ENCODE measurements around the gene PPP2R5C.

PPP2R5C gene

GRCh38 chr14:101950100-101950499 lies 188.6 kb downstream of the PPP2R5C start:
- no peak for DNase-seq (ENCODE audit: low spot score)

DNA sequence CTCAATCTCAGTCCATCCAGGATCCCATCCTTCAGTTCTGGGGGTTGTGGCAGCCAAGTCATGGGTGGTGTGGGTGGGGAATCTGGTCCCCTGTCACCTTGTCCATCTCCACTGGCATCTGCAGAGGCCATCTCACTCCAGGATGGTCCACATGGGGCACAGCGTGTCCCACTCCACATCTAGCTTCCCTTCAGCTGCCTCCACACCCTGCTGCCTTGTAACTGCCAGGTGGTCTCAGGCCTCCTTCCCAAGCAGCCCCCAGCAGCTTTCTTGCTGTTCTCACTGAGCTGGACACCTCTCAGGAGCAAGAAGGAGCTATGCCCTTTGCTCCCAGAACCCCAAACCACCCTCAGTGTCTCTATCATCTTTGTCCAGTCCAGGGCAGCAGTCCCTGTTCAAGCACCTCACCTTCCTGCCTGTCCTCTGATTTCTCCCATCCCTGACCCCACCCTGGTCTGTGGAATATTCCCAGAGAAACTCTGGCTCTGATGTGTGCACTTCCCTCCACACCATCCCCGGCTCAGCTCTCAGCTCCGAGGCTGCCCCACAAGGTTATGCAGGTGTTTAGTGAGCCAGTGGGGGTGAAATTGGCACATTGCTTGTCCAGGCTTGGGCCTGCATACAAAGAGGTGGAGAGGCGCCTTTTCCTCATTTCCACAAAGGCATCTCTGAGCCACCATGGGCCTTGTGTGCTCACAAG lies 189.2 kb downstream of the PPP2R5C start:
- DNase-seq (ENCODE audit: low spot score) = no peak

DNA sequence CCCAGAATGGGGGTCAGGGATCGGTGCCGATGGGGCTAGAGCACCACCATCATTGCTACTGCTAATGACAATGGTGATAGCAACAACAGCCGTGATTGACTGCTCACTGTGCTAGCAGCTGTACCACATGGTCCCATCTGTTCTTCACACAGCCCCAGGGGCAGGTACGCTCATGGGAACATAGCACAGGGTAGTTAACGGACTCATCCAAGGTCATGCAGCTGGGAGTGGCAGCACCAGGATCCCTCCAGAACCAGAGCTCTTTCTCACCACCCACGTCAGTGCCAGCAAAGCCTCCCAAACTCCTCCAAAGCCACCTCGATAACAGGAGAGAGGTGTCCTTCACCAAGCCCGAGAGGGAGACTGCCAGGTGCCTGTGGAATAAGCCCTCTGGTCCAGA lies 191.6 kb downstream of the PPP2R5C start:
- no peak for DNase-seq (ENCODE audit: low spot score)

DNA sequence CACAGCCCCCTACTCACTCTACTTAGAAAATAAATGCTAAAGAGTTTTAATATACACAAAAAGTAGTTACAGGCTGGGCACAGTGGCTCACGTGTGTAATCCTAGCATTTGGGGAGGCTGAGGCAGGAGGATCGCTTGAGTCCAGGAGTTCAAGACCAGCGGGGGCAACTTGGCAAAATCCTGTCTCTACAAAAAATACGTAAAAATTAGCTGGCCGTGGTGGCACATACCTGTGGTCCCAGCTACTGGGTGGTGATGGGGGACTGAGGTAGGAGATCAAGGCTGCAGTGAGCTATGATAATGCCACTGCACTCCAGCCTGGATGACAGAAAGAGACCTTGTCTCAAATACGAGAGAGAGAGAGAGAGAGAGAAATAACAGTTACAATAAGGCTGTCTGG lies 193.0 kb downstream of the PPP2R5C start:
- no peak for DNase-seq (ENCODE audit: low spot score)

DNA sequence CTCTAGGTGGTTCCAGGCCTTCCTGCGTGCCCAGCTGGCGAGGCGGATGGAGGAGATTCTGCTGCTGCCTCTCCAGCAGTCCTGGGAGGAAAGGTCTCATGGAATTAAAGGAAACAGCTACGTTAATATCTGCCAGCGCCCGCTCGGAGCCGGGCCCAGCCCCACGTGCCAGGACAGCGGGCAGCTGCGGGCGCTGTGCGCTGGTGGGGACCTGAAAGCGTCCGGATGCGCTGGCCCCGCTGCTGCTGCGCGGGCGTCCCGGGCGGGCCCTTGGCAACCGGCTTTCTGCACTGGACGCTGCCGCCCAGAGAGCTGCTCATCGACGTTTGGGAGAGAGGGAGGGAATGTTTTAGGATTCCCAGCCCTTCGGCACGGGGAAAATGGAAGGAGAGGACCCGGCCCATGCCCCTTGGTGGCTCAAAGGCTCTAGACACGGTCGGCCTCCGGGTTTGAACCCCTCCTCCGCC lies 194.2 kb downstream of the PPP2R5C start:
- no peak for DNase-seq (ENCODE audit: low spot score)

- DNase-seq (ENCODE audit: low spot score) = no peak
These were observed 194.8 kb downstream of the PPP2R5C start for GRCh38 chr14:101956179-101956885.

GRCh38 chr14:101957406-101958234 lies 196.1 kb downstream of the PPP2R5C start:
- no peak for DNase-seq (ENCODE audit: low spot score)

DNA sequence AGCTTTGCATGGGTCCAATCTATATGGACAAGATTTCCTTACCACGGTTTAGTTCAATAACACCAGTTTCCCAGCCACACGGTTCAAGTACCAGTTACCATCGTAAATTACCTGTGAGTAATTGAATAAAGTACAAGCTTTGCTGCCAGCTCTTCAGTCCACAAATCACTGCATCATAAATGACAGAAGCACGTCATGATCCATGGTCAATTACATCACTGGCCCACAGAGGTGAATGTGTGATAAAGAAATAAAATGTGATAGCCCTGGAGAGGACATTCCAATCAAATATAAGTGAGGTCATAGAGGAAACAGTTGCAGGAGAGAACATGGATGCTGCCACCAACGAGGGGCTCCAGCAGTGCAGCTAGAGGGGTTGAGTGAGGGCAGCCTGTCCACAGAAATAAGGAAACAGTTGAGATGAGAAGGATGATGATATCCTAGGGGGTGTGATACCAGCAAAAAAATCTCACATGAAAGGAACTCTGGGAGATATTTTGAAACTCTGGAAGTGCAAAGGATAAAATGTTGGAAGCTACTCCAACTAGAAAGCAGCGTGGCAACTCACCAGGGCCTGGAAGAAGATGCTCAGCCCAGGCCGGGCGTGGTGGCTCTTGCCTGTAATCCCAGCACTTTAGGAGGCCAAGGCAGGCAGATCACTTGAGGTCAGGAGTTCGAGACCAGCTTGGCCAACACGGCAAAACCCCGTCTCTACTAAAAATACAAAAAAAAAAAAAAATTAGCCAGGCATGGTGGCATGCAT lies 197.1 kb downstream of the PPP2R5C start:
- no peak for DNase-seq (ENCODE audit: low spot score)

GRCh38 chr14:101959277-101959676 lies 197.8 kb downstream of the PPP2R5C start:
- no peak for DNase-seq (ENCODE audit: low spot score)

GRCh38 chr14:101960225-101960624 lies 198.7 kb downstream of the PPP2R5C start:
- DNase-seq (ENCODE audit: low spot score) = no peak

- DNase-seq (ENCODE audit: low spot score) = peak; percentile 84
These were observed 199.7 kb downstream of the PPP2R5C start for GRCh38 chr14:101961011-101961721.

DNA sequence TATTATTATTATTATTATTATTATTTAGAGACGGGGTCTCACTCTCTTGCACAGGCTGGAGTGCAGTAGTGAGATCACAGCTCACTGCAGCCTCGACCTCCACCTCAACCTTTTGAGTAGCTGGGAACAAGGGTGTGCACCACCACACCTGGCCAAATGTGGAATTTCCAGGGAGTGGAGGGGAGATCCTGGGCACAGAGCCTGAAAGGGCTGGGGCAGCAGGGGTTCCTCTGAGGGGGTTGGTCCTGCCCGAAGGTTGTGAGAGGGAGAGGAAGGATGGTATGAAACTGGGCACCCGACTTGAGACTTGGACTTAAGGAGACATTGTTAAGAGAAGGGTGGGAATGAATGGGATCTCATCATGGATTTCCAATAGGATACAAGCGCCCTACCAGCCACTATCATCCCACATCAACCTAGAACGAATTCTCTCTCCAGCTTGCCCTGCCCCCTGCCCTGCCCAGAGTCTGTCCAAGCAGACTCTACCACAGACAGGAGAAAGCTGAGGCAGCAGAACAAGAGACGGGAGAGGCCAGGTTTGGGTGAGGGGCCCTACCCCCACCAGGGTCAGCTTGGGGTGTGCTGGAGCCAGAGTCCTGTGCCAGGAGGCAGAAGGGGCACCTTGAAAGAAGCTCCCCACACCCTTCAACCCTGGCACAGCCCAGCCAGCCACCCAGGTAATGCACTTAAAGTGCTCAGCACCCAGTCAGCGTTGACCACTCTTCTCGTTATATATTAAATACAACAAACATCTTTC lies 200.4 kb downstream of the PPP2R5C start:
- no peak for DNase-seq (ENCODE audit: low spot score)

DNA sequence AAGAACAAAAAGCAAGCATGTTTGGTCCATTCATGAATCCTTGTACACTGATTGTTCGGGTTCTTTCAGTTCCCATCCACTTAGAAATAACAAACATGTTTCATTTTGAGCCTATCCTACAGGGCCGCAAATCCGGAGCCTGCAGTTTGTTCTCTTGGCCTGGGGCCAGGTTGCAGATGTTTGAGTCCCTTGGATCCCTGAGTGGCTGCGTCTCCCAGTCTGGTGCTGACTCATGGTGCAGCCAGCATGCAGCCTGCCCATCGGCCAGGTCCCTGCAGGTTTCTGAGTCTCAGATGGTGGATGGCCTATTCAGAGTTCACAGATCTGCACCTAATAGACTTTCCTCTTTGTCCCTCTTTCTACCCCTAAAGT lies 201.0 kb downstream of the PPP2R5C start:
- no peak for DNase-seq (ENCODE audit: low spot score)

GRCh38 chr14:101963052-101963451 lies 201.5 kb downstream of the PPP2R5C start:
- DNase-seq (ENCODE audit: low spot score) = no peak

DNA sequence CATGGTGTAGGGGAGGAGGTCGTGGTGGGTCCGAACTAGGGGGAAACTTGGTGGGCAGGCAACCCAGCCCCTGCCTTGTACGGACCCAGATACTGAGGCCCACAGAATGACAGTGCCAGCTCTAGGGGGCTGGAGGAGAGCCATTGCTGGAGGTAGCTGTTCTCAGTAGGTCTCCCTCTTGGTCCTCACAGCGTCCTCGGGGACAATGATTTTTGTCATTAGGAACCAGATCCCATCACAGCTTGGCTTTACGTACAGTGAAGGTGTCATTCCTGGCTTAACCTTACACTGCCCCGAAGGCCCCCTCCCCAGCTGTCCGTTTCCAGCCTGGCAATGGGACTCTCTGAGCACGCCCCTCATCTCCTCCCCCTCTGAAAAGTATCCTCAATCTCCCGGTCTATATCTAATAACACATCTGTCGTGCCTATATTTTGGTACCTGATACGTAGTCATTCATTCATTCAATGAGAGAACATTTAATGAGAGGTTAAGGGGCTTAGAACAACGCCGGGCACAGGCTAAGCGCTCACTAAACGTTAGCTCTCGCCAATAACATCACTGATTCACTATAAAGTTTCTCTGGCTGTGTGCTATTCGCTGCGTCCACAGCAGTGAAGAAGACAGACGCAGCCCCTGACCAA lies 202.3 kb downstream of the PPP2R5C start:
- no peak for DNase-seq (ENCODE audit: low spot score)

- peak; percentile 95 for DNase-seq (ENCODE audit: low spot score)
These were observed 203.0 kb downstream of the PPP2R5C start, which contains the start of gene DYNC1H1 for GRCh38 chr14:101964297-101965180. Gene DYNC1H1 (plus strand): TSS chr14:101964573. CDS start chr14:101964692, 119 bp downstream.

DNA sequence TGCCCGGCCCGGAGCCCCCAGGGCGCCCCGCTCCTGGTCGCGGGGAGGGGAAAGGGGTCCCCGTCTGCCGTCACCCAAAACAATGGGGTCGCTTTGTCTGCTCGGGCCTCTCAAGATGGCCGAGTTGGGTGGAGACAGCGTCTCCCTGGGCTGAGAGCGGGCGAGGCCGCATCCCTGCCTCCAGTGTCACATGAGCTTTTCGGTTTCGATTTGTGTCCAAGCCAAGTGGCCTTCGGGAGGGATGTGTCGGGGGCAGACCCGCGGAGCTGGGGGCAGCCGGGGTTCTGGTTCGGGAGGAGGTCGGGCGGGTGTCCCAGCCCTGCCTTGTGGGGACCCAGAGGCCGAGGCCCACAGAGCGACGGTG lies 203.7 kb downstream of the PPP2R5C start:
- peak; percentile 78 for DNase-seq (ENCODE audit: low spot score)

DNA sequence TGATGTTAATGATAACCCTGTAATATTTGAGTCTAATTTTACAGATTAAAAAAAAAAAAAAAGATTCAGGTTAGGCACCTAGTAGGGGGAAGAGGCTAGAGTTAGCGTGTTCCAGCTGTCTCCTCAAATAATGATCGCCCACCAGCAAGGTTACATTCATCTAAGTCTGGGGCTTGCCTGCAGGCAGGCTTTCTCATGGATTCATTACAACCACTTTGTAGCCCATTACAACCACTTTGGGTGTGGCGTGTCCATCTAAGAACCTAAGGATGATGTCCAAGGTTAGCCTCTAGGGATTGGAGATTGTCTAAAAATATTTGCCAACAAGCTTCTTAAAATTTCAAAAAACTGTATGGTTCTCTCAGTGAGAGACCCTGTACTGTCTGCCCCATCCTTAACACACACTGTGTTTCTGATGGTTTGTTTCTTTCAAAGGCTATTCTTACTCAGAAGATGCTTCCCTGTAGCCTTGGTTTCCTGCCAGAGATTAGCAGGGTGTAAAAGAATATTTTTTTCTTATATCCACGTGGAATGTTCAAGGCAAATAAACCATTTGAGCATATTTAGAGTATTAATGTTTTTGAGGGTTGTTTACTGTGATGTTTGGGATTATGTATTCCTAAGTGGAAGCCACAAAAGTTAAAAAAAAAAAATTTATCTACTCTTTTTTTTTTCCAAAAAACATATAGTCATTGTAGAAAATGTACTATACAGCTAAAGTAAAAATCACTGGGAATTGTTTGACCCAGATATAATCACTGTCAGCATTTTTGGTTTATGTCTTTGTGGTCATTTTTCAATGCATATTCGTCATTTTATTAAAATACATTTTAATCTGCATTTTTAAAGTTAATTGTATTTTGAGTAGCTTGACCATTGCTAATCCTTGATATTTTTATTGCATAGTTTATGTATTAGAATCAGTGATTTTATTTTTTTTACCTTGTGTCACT lies 204.5 kb downstream of the PPP2R5C start:
- no peak for DNase-seq (ENCODE audit: low spot score)

Measured in ecto neural progenitor cell (in vitro differentiated cells).